Endothelial cell of umbilical vein (primary cell): ENCODE measurements around the gene GNB1L.

Experiments
- POLR2A ChIP-seq: IDR thresholded peaks from 2 replicates; pipeline ENCODE4 v1.6.1; 2012; ENCODE audit warnings: low read depth, mild to moderate bottlenecking, control low read depth, low read length
- TF ChIP-seq, protein P1 (sequence below), 2 donors: IDR thresholded peaks; 1 replicate in 1 of 2; 2 replicates in 1 of 2; pipeline ENCODE4 v1.5.1; 2011; ENCODE audit warnings: low read length in 2 of 2, mild to moderate bottlenecking in 2 of 2, moderate library complexity in 2 of 2, control low read depth in 1 of 2, inconsistent platforms in 1 of 2, low read depth in 1 of 2; ENCODE audit not compliant: insufficient read depth in 1 of 2; ENCODE audit errors: extremely low read depth in 1 of 2

DNA sequence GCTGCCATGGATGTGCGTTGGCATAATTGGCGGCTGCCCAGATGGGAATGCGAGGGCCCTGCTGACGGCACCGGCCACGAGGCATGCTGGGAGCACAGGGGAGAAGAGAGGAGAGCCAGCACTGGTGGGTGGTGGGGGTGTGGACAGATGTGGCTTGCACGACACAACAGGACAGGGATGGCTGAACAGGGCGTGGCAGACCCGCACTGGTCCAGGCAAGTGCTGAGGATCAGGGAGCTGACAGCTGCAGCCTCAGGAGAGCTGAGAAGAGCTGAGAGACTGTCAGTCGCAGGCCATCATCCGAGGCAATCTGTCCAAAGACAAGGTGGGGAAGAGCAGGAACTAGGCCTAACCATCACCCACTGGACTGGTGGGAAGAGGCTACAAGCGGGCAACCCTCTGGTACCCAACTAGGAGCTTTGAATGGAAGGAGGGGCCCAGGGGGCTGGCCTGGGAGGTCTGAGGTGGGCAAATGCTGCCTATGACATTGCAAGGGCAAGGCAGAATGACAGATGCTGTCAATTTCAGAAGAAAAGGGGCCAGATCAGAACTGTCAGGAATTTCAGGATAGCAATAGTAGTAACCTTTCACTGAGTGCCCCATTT, 2.4 kb downstream of the GNB1L start:
- TF ChIP-seq, protein P1, sequence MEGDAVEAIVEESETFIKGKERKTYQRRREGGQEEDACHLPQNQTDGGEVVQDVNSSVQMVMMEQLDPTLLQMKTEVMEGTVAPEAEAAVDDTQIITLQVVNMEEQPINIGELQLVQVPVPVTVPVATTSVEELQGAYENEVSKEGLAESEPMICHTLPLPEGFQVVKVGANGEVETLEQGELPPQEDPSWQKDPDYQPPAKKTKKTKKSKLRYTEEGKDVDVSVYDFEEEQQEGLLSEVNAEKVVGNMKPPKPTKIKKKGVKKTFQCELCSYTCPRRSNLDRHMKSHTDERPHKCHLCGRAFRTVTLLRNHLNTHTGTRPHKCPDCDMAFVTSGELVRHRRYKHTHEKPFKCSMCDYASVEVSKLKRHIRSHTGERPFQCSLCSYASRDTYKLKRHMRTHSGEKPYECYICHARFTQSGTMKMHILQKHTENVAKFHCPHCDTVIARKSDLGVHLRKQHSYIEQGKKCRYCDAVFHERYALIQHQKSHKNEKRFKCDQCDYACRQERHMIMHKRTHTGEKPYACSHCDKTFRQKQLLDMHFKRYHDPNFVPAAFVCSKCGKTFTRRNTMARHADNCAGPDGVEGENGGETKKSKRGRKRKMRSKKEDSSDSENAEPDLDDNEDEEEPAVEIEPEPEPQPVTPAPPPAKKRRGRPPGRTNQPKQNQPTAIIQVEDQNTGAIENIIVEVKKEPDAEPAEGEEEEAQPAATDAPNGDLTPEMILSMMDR (IDR thresholded peaks at IDR 0.05; ENCODE audit: extremely low read depth in 1 of 2, insufficient read depth in 1 of 2, low read depth in 1 of 2, low read length in 2 of 2) = no peak
- TF ChIP-seq POLR2A = no peak
